Chondrocyte (in vitro differentiated cells): ENCODE measurements around the gene PJA1. TPM values are rescaled to one million over a fixed set of nuclear protein-coding genes. Genes with fewer than 3 reads are reported as not detected.

Source experiments
- DNase-seq: peaks from one replicate; pipeline ENCODE4 v3.0.0; 2021; ENCODE audit warnings: mixed read lengths, low spot score
- H3K27ac Mint-ChIP-seq: one replicate; pipeline ENCODE4 v1.8.0; 2021; ENCODE audit warnings: mild to moderate bottlenecking, moderate library complexity, mixed read lengths; ENCODE audit not compliant: unreplicated experiment
- H3K27me3 Mint-ChIP-seq: 2 replicates; pipeline ENCODE4 v1.8.0; 2021; ENCODE audit warnings: low read depth, mixed read lengths
- H3K36me3 Mint-ChIP-seq: 2 replicates; pipeline ENCODE4 v1.8.0; 2021; ENCODE audit warnings: low read depth, mixed read lengths
- H3K4me1 Mint-ChIP-seq: 2 replicates; pipeline ENCODE4 v1.8.0; 2021; ENCODE audit warnings: low read depth, mild to moderate bottlenecking, mixed read lengths
- H3K4me3 Mint-ChIP-seq: one replicate; pipeline ENCODE4 v1.8.0; 2021; ENCODE audit warnings: mild to moderate bottlenecking, moderate library complexity, mixed read lengths; ENCODE audit not compliant: unreplicated experiment
- H3K9me3 Mint-ChIP-seq: 2 replicates; pipeline ENCODE4 v1.8.0; 2021; ENCODE audit warnings: low read depth, mixed read lengths
- CTCF ChIP-seq: fragments of 200-600 bp; sonication (generic); IDR thresholded peaks from 2 replicates; pipeline ENCODE4 v1.5.0; 2021; ENCODE audit warnings: antibody characterized with exemption, mild to moderate bottlenecking, moderate library complexity
- total RNA-seq: library from RNA; stranded (reverse); gene quantifications from 3 replicates; pipeline ENCODE4 v1.2.1, GENCODE V29; 2021

The PJA1 gene
- total RNA-seq, 1 donor from 2014 or later = 30.1 TPM

- Mint-ChIP-seq H3K36me3 (no peaks in the 10 kb centered on the region), H3K4me3 (no peak overlapping the region), H3K27me3 (no peaks in the 10 kb centered on the region), H3K4me1 (peaks cover 10% of the 10 kb centered on the region), H3K9me3 (peaks cover 6% of the 10 kb centered on the region), H3K27ac (no peak overlapping the region)
- DNase-seq = no peak
- TF ChIP-seq CTCF = no peak
These were observed 34.8 kb downstream of the PJA1 start for GRCh38 chrX:69130439-69130838.

- H3K4me3 Mint-ChIP-seq = no peak overlapping the region
- DNase-seq = no peak
- peaks cover 4% of the 10 kb centered on the region for H3K9me3 Mint-ChIP-seq
- no peaks in the 10 kb centered on the region for H3K36me3 Mint-ChIP-seq
- H3K27ac Mint-ChIP-seq = no peak overlapping the region
- no peak for TF ChIP-seq CTCF
- peaks cover 11% of the 10 kb centered on the region for H3K4me1 Mint-ChIP-seq
- H3K27me3 Mint-ChIP-seq = no peaks in the 10 kb centered on the region
These were observed 36.7 kb downstream of the PJA1 start for GRCh38 chrX:69128588-69128987.

GRCh38 chrX:69127466-69127865 is 37.8 kb downstream of the PJA1 start:
- peaks cover 11% of the 10 kb centered on the region for H3K4me1 Mint-ChIP-seq
- no peaks in the 10 kb centered on the region for H3K36me3 Mint-ChIP-seq
- no peaks in the 10 kb centered on the region for H3K27me3 Mint-ChIP-seq
- DNase-seq = no peak
- no peak overlapping the region for H3K4me3 Mint-ChIP-seq
- peaks cover 4% of the 10 kb centered on the region for H3K9me3 Mint-ChIP-seq
- no peak for TF ChIP-seq CTCF
- H3K27ac Mint-ChIP-seq = no peak overlapping the region

GRCh38 chrX:69126642-69127041 is 38.6 kb downstream of the PJA1 start:
- Mint-ChIP-seq H3K27me3 (no peaks in the 10 kb centered on the region), H3K4me3 (no peak overlapping the region), H3K36me3 (no peaks in the 10 kb centered on the region), H3K27ac (no peak overlapping the region), H3K4me1 (peaks cover 11% of the 10 kb centered on the region), H3K9me3 (peaks cover 4% of the 10 kb centered on the region)
- no peak for TF ChIP-seq CTCF
- DNase-seq = no peak

- Mint-ChIP-seq H3K4me1 (peaks cover 11% of the 10 kb centered on the region), H3K4me3 (no peak overlapping the region), H3K9me3 (peaks cover 4% of the 10 kb centered on the region), H3K36me3 (no peaks in the 10 kb centered on the region), H3K27ac (no peak overlapping the region), H3K27me3 (no peaks in the 10 kb centered on the region)
- TF ChIP-seq CTCF = no peak
- no peak for DNase-seq
These were observed 40.2 kb downstream of the PJA1 start for GRCh38 chrX:69125094-69125493.
